LHCN-M2 (cell line): Measurements from ENCODE around the gene GSN. TPM values are rescaled to one million over a fixed set of nuclear protein-coding genes. Genes with fewer than 3 reads are reported as not detected.

Experiments used
- DNase-seq: peaks from one replicate; pipeline ENCODE4 v3.0.0-alpha.2; 2012; ENCODE audit warnings: low read depth
- total RNA-seq: library from RNA; depleted of rRNA; stranded (reverse); fragments of >200 nt; gene quantifications from 2 replicates; pipeline ENCODE4 v1.2.3, GENCODE V29; 2014

Gene GSN
- total RNA-seq, 1 experiment from 2014 or later = 467 TPM

DNA sequence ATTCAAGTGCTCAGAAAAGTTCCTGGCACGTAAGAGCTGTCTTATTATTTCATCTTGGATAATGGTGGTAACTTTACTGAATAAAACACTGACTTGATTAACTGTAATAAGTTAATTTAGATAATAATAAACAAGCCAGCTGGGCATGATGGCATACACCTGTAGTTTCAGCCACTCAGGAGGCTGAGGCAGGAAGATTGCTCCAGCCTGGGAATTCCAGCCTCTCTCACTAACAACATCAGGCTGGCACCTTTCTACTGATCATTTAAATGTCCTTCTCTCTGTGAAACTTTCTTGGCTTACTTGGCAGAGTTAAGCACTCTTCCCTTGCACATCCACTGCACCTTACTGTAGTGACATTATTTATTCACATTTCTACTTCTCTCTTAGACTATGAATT, 82.1 kb downstream of the GSN start:
- no peak for DNase-seq

GRCh38 chr9:121350993-121351561, 83.1 kb downstream of the GSN start:
- peak; percentile 86 for DNase-seq

- DNase-seq = no peak
Observed at GRCh38 chr9:121353241-121354061, 85.5 kb downstream of the GSN start.

GRCh38 chr9:121354141-121354540, 86.2 kb downstream of the GSN start:
- DNase-seq = no peak

DNA sequence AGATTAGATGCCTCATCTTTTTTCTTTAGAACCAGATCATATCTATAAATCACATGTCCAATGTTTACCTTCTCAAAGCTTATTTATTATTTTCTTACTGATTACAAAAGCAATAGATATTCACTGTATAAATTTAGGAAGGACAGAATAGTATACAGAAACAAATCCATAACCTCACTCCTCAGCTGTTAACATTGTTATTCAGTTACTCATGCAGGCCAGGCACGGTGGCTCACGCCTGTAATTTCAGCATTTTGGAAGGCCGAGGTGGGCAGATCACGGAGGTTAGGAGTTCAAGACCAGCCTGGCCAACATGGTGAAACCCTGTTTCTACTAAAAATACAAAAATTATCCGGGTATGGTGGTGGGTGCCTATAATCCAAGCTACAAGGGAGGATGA, 86.8 kb downstream of the GSN start:
- no peak for DNase-seq

- no peak for DNase-seq
Observed at GRCh38 chr9:121357011-121357410, 89.0 kb downstream of the GSN start.

DNA sequence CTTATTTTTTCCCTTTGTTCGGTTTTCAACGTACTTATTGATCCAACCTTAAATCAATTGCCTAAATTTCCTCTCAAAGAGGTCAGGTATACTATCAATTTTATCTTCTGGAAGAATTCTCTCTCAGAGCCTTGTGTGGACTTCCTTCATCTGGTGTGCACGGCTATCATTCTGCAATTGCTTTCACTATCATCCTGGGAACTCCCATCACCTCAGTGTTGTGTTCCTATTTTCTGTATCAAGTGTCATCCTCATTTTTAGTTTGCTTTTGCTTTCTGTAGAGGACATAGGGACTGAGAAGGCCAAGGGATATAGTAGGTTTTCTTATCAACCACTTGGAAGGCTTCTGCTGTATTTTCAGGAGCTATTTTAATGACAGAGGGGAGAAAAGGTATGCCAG, 90.8 kb downstream of the GSN start:
- DNase-seq = no peak

DNA sequence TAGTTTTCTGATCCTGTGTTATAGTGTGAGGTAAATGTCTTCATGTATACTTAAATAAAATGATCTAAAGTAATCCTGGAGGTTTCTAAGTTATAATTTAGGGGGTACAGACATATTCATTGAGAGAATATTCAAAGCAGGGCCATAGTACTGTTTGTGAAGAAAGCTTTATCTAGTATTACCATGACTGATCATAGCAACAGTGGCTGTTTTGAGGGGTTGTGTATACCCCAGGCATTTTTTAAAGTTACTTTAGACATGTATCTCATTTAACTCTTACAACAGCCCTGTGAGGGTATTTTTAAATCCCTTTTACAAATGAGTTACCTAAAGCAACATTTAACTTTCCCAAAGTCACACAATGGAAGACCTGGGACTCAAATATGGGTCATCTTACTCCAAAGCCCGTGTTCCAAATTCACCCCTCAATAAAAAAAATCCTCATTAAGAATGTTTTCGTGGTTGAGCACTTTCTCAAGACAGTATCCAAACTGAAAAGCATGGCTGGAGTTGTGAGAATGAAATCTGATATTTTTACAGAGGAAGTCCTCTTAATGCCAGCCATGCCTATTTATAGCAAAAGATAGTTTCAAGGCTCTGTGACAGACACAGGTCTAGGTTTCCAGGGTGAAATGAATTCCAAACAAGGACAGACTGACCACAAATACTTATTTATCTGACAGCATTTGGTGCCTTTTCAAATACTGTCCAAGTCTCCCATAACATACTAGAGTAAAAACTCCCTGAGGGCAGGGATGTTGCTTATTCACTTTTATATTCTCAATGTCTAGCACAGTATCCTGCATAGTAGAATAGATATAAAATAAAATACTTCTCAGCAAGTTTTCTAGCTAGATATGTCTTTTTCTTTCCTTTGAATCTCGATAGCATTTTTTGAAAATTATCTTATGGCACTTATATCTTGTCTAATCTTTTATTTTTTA, 91.7 kb downstream of the GSN start:
- peak; percentile 67 for DNase-seq

GRCh38 chr9:121360601-121361374, 92.8 kb downstream of the GSN start:
- DNase-seq = peak; percentile 82

GRCh38 chr9:121362813-121363621, 95.1 kb downstream of the GSN start:
- DNase-seq = peak; percentile 53

DNA sequence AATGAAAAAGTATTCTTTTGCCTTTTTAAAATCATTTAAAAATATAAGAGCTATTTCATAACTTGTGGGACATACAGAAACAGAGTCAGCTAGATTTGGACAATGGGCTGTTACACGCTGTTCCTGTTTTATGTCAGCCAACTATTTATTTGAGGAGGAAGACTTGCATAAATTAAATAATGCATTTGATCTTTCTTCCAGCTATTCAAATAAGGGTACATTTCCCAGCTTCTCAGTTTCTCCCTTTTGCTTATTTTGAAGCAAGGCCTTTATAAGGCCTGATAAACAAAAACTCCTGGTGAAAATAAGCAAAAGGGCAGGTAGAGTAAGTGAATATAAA, 95.6 kb downstream of the GSN start:
- DNase-seq = no peak

GRCh38 chr9:121364077-121364476, 96.1 kb downstream of the GSN start:
- DNase-seq = no peak

- no peak for DNase-seq
Observed at GRCh38 chr9:121364886-121365285, 96.9 kb downstream of the GSN start.

DNA sequence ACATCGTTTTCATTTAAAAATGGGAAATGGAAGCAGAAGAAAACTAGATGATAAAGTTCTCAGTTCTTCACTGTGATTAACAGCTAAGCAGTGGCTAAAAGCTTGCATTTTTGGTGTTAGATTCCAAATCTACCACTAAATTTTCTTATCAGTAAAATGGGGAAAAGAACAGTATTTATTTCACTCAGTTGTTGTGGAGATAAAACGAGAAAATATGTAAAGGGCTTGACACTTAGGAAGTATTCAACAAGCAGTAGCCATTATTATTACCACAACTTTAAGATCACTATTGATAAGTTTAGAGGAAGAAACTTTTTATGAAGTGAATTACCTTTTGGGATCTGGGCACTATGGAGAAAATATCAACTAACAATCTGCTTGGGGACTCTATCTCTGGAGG, 97.6 kb downstream of the GSN start:
- no peak for DNase-seq

- DNase-seq = no peak
Observed at GRCh38 chr9:121366611-121367192, 98.7 kb downstream of the GSN start.

DNA sequence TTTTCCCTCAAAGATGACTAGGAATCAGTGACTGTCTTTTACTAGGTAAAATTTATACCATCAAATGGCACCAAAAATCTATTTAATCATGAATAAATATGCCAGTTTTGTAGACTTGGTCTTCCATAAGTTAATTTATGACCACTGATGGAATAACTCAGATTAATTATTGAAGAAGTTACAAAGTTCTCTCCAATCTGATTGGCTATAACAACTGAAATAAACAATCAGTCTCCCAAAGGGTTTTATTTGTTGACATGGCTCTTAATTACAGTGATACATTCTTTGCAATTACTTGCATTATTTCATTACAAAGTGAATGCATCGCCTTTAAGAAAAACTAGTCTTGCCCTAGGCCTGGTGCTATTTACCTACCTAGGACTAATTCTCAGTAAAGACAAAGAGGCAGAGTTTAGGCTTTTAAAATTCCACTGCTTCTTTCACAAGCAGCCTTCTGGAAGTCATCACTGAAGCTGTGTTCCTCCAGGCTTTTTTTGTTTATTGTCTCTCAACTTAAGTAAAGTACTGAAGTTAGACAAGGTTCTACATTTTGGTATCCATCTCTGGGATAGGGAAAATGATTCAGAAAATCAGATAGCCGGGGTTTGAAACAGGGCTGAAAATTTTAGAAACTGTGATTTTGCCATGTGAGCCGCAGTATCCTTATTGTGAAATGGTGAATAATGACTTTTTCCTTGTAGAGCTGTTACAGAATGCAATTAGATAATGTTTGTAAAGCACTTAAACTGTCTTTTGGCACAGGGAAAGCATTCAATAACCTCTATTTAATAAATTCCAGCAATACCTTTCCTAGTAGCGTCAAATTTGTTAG, 99.6 kb downstream of the GSN start:
- no peak for DNase-seq

DNA sequence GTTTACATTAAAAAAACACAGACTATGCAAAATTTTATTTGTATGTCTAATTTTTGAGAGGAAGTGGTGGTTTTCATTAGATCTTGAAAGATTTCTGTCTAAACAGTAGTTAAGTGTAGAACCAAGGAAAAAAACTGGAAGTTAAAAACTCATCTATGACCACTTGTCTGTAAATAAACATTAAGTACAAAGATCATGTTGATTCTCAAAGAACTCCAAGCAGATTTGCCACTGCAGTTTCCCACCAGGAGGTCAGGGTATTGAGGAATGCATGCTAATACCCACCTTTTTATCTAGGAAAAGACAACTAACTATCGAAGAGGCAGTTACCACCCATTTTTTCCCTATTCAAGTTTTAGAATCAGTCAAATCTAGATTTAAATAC, 100.2 kb downstream of the GSN start:
- DNase-seq = no peak

DNA sequence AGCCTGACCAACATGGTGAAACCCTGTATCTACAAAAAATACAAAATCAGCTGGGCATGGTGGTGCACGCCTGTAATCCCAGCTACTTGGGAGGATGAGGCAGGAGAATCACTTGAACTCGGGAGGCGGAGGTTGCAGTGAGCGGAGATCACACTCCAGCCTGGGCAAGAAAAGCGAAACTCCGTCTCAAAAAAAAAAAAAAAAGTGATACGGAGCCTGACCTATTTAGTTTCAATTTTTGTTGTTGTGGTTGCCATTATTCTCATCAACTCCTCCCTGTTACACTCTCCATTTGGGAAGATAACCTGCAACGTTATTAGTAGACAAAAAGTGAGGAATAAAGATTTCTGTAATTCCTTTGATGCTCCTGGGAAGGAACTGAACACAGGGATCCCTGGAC, 100.8 kb downstream of the GSN start:
- DNase-seq = no peak

- peak; percentile 90 for DNase-seq
Observed at GRCh38 chr9:121369595-121370265, 101.8 kb downstream of the GSN start, which contains the start of gene STOM. TSS of gene STOM (minus strand) at chr9:121370250. CDS start at chr9:121370187, 63 bp downstream.
